NK-92 treated with Interleukin-12 subunit alpha and Interleukin-12 subunit beta, amount 100 ng/mL, for 24 hours (cell line): ENCODE measurements around the gene AKAP13.

ENCODE experiments used
- DNase-seq: peaks from one replicate; lab custom pipeline; 2025; lab: John Stamatoyannopoulos, UW

Gene AKAP13

GRCh38 chr15:85598219-85598618, 217.8 kb downstream of the AKAP13 start:
- DNase-seq = no peak

GRCh38 chr15:85598718-85599398, 218.5 kb downstream of the AKAP13 start:
- DNase-seq = no peak

- DNase-seq = no peak
These were observed 219.6 kb downstream of the AKAP13 start for GRCh38 chr15:85600001-85600400.

GRCh38 chr15:85603160-85603559, 222.8 kb downstream of the AKAP13 start:
- DNase-seq = no peak

GRCh38 chr15:85603703-85604102, 223.3 kb downstream of the AKAP13 start:
- DNase-seq = no peak

- no peak for DNase-seq
These were observed 223.8 kb downstream of the AKAP13 start for GRCh38 chr15:85604194-85604593.

GRCh38 chr15:85606738-85607137, 226.3 kb downstream of the AKAP13 start:
- no peak for DNase-seq

GRCh38 chr15:85607141-85607806, 226.9 kb downstream of the AKAP13 start:
- DNase-seq = no peak

GRCh38 chr15:85607842-85608241, 227.4 kb downstream of the AKAP13 start:
- DNase-seq = no peak

GRCh38 chr15:85609492-85609891, 229.1 kb downstream of the AKAP13 start:
- DNase-seq = no peak

GRCh38 chr15:85611361-85611760, 231.0 kb downstream of the AKAP13 start:
- no peak for DNase-seq

- DNase-seq = no peak
These were observed 233.7 kb downstream of the AKAP13 start for GRCh38 chr15:85614059-85614458.

GRCh38 chr15:85615930-85616329, 235.5 kb downstream of the AKAP13 start:
- DNase-seq = peak; percentile 27

- no peak for DNase-seq
These were observed 236.2 kb downstream of the AKAP13 start for GRCh38 chr15:85616549-85617110.

GRCh38 chr15:85618228-85618505, 237.8 kb downstream of the AKAP13 start:
- no peak for DNase-seq

- DNase-seq = no peak
These were observed 238.6 kb downstream of the AKAP13 start for GRCh38 chr15:85618956-85619491.

- DNase-seq = no peak
These were observed 239.7 kb downstream of the AKAP13 start for GRCh38 chr15:85619992-85620689.

- no peak for DNase-seq
These were observed 240.3 kb downstream of the AKAP13 start for GRCh38 chr15:85620690-85621049.

- no peak for DNase-seq
These were observed 240.7 kb downstream of the AKAP13 start for GRCh38 chr15:85621094-85621493.

- no peak for DNase-seq
These were observed 241.9 kb downstream of the AKAP13 start for GRCh38 chr15:85622221-85622831.

- no peak for DNase-seq
These were observed 243.1 kb downstream of the AKAP13 start for GRCh38 chr15:85623315-85624049.
